RWPE2 (cell line): ENCODE measurements around the gene CASK.

Experiments used
- ATAC-seq: fragments of 200-7000 bp; cut with Tn5 transposase; 3 replicates; pipeline ENCODE4 v1.9.1; 2021; ENCODE audit warnings: low read depth
- DNase-seq: peaks from one replicate; pipeline ENCODE4 v3.0.0-alpha.2; 2020; ENCODE audit warnings: low spot score
- H3K27ac ChIP-seq: fragments of 450-650 bp; 2 replicates; pipeline ENCODE4 v1.5.1; 2017; ENCODE audit warnings: mild to moderate bottlenecking; ENCODE audit not compliant: poor library complexity, severe bottlenecking
- H3K27me3 ChIP-seq: fragments of 250-450 bp; sonication (Bioruptor Pico); 2 replicates; pipeline ENCODE4 v1.5.1; 2021; ENCODE audit warnings: mild to moderate bottlenecking, moderate library complexity; ENCODE audit not compliant: insufficient read depth, poor library complexity, severe bottlenecking
- H3K36me3 ChIP-seq: fragments of 250-450 bp; sonication (Bioruptor Pico); 2 replicates; pipeline ENCODE4 v1.5.1; 2020; ENCODE audit warnings: low read depth, mild to moderate bottlenecking, moderate library complexity
- H3K4me1 ChIP-seq: fragments of 250-450 bp; sonication (Bioruptor Pico); 2 replicates; pipeline ENCODE4 v1.5.1; 2021; ENCODE audit warnings: mild to moderate bottlenecking, moderate library complexity; ENCODE audit not compliant: insufficient read depth, poor library complexity, severe bottlenecking
- H3K4me3 ChIP-seq: fragments of 250-450 bp; sonication (Bioruptor Pico); 2 replicates; pipeline ENCODE4 v1.5.1; 2021; ENCODE audit warnings: mild to moderate bottlenecking, moderate library complexity; ENCODE audit not compliant: severe bottlenecking
- H3K9me3 ChIP-seq: fragments of 250-450 bp; sonication (Bioruptor Pico); 2 replicates; pipeline ENCODE4 v1.5.1; 2021; ENCODE audit warnings: mild to moderate bottlenecking, moderate library complexity; ENCODE audit not compliant: severe bottlenecking
- TF ChIP-seq, protein P1 (sequence below): fragments of 450-650 bp; IDR thresholded peaks from one replicate; pipeline ENCODE4 v1.5.1; 2017; ENCODE audit warnings: mild to moderate bottlenecking, moderate library complexity; ENCODE audit not compliant: poor library complexity, severe bottlenecking

The CASK gene

DNA sequence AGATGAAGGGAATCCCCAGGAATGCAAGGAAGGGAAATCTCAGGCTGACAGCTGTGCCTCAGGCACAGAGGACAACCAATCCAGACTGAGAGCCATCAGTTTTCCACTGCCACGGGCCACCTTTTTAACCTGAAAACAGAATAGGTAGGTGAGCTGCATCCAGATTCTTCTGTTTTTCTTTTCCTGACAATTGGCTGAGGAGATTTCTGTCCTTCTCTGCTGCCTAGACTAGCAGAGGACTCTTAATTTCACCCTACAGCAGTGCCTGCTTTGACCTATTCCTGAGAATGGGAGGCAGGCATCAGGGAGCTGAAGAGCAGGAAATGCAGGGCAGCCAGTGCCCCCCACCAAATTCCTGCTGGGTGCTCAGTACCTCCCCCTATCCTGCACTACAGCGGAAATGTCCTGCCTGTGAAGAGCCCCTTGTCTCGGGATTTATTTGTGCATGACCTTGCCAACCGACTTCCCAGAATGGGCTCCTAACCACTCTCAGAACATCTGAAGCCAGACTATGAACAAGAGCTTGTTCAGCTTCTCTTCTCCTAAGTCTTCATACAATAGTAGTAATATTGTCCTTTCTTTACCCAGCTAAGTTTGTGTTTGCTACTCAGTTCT lies 65.1 kb downstream of the CASK start:
- Histone ChIP-seq H3K27ac (no peak overlapping the region), H3K4me3 (no peak overlapping the region), H3K4me1 (no peaks in the 10 kb centered on the region), H3K27me3 (no peaks in the 10 kb centered on the region), H3K36me3 (no peaks in the 10 kb centered on the region), H3K9me3 (no peaks in the 10 kb centered on the region)
- no peak for ATAC-seq
- TF ChIP-seq, protein P1, sequence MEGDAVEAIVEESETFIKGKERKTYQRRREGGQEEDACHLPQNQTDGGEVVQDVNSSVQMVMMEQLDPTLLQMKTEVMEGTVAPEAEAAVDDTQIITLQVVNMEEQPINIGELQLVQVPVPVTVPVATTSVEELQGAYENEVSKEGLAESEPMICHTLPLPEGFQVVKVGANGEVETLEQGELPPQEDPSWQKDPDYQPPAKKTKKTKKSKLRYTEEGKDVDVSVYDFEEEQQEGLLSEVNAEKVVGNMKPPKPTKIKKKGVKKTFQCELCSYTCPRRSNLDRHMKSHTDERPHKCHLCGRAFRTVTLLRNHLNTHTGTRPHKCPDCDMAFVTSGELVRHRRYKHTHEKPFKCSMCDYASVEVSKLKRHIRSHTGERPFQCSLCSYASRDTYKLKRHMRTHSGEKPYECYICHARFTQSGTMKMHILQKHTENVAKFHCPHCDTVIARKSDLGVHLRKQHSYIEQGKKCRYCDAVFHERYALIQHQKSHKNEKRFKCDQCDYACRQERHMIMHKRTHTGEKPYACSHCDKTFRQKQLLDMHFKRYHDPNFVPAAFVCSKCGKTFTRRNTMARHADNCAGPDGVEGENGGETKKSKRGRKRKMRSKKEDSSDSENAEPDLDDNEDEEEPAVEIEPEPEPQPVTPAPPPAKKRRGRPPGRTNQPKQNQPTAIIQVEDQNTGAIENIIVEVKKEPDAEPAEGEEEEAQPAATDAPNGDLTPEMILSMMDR = no peak
- no peak for DNase-seq

DNA sequence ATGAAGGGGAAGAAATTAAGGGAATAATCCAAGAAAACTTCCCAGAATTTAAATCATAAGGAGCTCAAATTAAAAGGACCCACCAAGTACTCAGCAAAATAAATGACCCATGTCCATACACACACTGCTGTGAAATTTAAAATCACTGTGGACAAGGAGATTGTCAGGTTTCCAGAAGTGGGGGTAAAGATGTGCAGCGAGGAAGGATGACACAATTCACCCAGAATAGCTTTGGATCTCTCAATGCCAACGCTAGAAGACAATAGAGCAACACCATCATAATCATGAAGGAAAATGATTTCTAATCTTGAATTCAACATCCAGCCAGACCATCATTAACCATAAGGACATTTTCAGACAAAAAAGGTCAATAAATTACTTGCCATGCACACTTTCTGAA lies 65.7 kb downstream of the CASK start:
- DNase-seq (no peak), ATAC-seq (no peak)
- TF ChIP-seq, protein P1 = no peak
- H3K27ac ChIP-seq = no peak overlapping the region
- H3K4me3 ChIP-seq = no peak overlapping the region
- no peaks in the 10 kb centered on the region for H3K27me3 ChIP-seq
- H3K9me3 ChIP-seq = no peaks in the 10 kb centered on the region
- H3K36me3 ChIP-seq = no peaks in the 10 kb centered on the region
- no peaks in the 10 kb centered on the region for H3K4me1 ChIP-seq

DNA sequence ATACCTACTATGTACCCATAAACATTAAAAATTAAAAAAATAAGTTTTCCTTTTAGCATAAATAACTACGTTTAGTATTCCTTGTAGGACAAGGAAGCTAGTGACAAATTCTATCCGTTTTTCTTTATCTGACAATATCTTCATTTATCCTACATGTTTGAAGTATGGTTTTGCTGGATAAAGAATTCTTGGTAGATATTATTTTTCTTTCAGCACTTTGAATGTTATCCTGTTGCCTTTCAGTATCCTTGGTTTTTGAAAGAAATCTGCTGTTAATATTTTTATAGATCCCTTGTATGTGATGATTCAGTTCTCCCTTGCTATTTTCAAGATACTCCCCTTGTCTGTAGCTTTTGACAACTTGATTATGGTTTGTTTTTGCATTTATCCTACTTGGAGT lies 76.6 kb downstream of the CASK start:
- H3K27me3 ChIP-seq = no peaks in the 10 kb centered on the region
- H3K36me3 ChIP-seq = no peaks in the 10 kb centered on the region
- no peak overlapping the region for H3K27ac ChIP-seq
- no peak overlapping the region for H3K4me3 ChIP-seq
- no peaks in the 10 kb centered on the region for H3K4me1 ChIP-seq
- ATAC-seq (no peak), DNase-seq (no peak)
- no peaks in the 10 kb centered on the region for H3K9me3 ChIP-seq
- TF ChIP-seq, protein P1 = no peak

DNA sequence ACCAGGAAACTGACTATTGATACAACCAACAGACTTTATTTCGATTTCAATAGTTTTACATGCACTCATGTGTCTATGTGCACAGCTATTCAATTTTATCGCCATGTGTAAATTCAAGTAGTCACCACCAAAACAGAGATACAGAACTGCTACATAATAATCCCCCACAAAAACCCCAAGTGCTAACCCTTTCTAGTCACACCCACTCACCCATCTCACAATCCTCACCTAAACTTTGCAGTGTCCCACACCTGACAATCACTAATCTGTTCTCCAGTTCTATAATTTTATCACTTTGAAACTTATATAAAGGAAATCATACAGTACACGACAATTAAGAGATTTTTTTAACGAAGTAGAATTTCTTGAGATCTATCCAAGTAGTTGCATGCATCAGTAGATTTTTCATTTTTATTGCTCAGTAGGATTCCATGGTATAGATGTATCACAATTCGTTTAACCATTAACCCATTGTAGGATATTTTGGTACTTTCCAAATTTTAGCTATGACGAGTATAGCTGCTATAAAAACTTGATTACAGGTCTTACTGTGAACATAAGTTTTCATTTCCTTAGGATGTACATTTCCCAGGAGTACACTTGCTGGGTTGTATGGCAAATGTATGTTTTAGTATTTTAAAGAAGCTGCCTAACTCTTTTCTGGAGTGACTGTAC lies 85.9 kb downstream of the CASK start:
- Histone ChIP-seq H3K9me3 (no peaks in the 10 kb centered on the region), H3K36me3 (no peaks in the 10 kb centered on the region), H3K4me1 (peaks cover 2% of the 10 kb centered on the region), H3K27me3 (no peaks in the 10 kb centered on the region), H3K27ac (no peak overlapping the region), H3K4me3 (no peak overlapping the region)
- ATAC-seq = no peak
- no peak for DNase-seq
- TF ChIP-seq, protein P1 = no peak

DNA sequence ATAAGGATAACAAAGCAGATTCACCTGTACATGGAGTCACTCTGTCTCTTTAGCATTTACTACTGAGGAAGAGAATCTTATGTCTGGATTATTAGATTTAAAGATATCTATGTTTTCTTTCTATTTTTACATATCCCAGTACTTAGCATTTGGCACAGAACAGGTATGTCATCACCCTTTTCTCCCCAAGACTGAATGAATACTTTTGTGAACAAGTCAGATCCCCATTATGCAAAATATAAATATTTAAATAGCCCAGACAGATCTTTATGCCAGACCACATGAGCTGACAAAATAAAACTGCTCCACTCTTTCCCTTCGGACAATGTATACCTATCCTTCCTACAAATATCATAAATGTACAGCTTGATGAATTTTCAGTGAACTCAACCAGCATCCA lies 94.5 kb downstream of the CASK start:
- Histone ChIP-seq H3K4me1 (no peaks in the 10 kb centered on the region), H3K9me3 (no peaks in the 10 kb centered on the region), H3K4me3 (no peak overlapping the region), H3K36me3 (no peaks in the 10 kb centered on the region), H3K27me3 (no peaks in the 10 kb centered on the region), H3K27ac (no peak overlapping the region)
- ATAC-seq (no peak), DNase-seq (no peak)
- TF ChIP-seq, protein P1 = no peak
